IMR-90 (cell line): ENCODE data around the gene PPDPF. TPM values are rescaled to one million over a fixed set of nuclear protein-coding genes. Genes with fewer than 3 reads are reported as not detected.

Experiments
- ATAC-seq: fragments of 200-7000 bp; cut with Tn5 transposase; 2 replicates; pipeline ENCODE4 v1.9.1; 2020; ENCODE audit warnings: low read depth, mild to moderate bottlenecking, moderate library complexity
- BruUV-seq: library from RNA; stranded (reverse); fragments of 400-500 nt; replicated peaks from 2 replicates; lab custom pipeline; 2021; lab: Mats Ljungman, UMichigan
- CTCF ChIA-PET: fragments of 300-600 bp; formaldehyde crosslinking; extraction: SDS; loops from one replicate; lab custom pipeline; 2021; ENCODE audit warnings: antibody characterized with exemption; lab: Yijun Ruan, JAX
- POLR2A ChIA-PET: fragments of 300-600 bp; sonication (Branson Sonifier 250); formaldehyde crosslinking; loops from one replicate; lab custom pipeline; 2022; ENCODE audit warnings: antibody characterized with exemption; ENCODE audit not compliant: unreplicated experiment; lab: Charles Lee
- DNase-seq: peaks from one replicate; pipeline ENCODE4 v3.0.0; 2013
- H2AFZ ChIP-seq: replicated peaks from 2 replicates; pipeline ENCODE3; 2013; ENCODE audit warnings: low read length, mild to moderate bottlenecking; ENCODE audit not compliant: poor library complexity
- H2AK5ac ChIP-seq: 2 replicates; pipeline ENCODE4 v1.6.1; 2013; ENCODE audit warnings: low read depth, low read length, inconsistent platforms
- H2AK9ac ChIP-seq: replicated peaks from 2 replicates; pipeline ENCODE3; 2013; ENCODE audit warnings: mild to moderate bottlenecking, low read depth, low read length, moderate library complexity; ENCODE audit not compliant: poor library complexity
- H2BK120ac ChIP-seq: 2 replicates; pipeline ENCODE4 v1.6.1; 2013; ENCODE audit warnings: low read depth, low read length, inconsistent platforms
- H2BK15ac ChIP-seq: 3 replicates; pipeline ENCODE4 v1.6.1; 2013; ENCODE audit warnings: low read depth, low read length, inconsistent platforms
- H2BK20ac ChIP-seq: 2 replicates; pipeline ENCODE4 v1.6.1; 2013; ENCODE audit warnings: low read depth, mild to moderate bottlenecking, inconsistent platforms, low read length, moderate library complexity
- H2BK5ac ChIP-seq: 2 replicates; pipeline ENCODE4 v1.6.1; 2013; ENCODE audit warnings: mild to moderate bottlenecking, low read depth, low read length, inconsistent platforms; ENCODE audit not compliant: poor library complexity, severe bottlenecking
- H3K14ac ChIP-seq: replicated peaks from 2 replicates; pipeline ENCODE4 v1.6.1; 2013; ENCODE audit warnings: low read depth, low read length, inconsistent platforms
- H3K18ac ChIP-seq: 2 replicates; pipeline ENCODE4 v1.6.1; 2013; ENCODE audit warnings: low read depth, low read length, control low read depth
- H3K23ac ChIP-seq: 2 replicates; pipeline ENCODE4 v1.6.1; 2013; ENCODE audit warnings: low read depth, low read length, inconsistent platforms
- H3K27ac ChIP-seq: 2 replicates; pipeline ENCODE4 v1.5.1; 2013; ENCODE audit warnings: mild to moderate bottlenecking, control low read depth, low read length; ENCODE audit not compliant: insufficient read depth
- H3K27me3 ChIP-seq: 2 replicates; pipeline ENCODE4 v1.6.1; 2013; ENCODE audit warnings: low read length; ENCODE audit not compliant: control insufficient read depth, insufficient read depth
- H3K36me3 ChIP-seq: 2 replicates; pipeline ENCODE4 v1.6.1; 2013; ENCODE audit warnings: low read length, mixed read lengths; ENCODE audit not compliant: control insufficient read depth, insufficient read depth
- H3K4ac ChIP-seq: 2 replicates; pipeline ENCODE4 v1.6.1; 2013; ENCODE audit warnings: low read depth, low read length, inconsistent platforms
- H3K4me1 ChIP-seq: 2 replicates; pipeline ENCODE4 v1.6.1; 2013; ENCODE audit warnings: low read length, mixed read lengths; ENCODE audit not compliant: control insufficient read depth, insufficient read depth
- H3K4me2 ChIP-seq: 2 replicates; pipeline ENCODE4 v1.6.1; 2013; ENCODE audit warnings: low read depth, mild to moderate bottlenecking, control low read depth, low read length, moderate library complexity
- H3K4me3 ChIP-seq: 2 replicates; pipeline ENCODE4 v1.5.1; 2013; ENCODE audit warnings: low read depth, mild to moderate bottlenecking, control low read depth, low read length, moderate library complexity; ENCODE audit not compliant: insufficient read depth
- H3K56ac ChIP-seq: 2 replicates; pipeline ENCODE4 v1.6.1; 2013; ENCODE audit warnings: low read length, inconsistent platforms; ENCODE audit not compliant: insufficient read depth; ENCODE audit errors: extremely low read depth
- H3K79me1 ChIP-seq, 2 experiments: 2 replicates each; pipeline ENCODE4 v1.6.1; 2013; ENCODE audit warnings: low read length in 2 of 2, inconsistent platforms in 1 of 2, low read depth in 1 of 2
- H3K9ac ChIP-seq: 2 replicates; pipeline ENCODE4 v1.6.1; 2013; ENCODE audit warnings: low read depth, low read length, control low read depth
- H3K9me1 ChIP-seq: 2 replicates; pipeline ENCODE4 v1.6.1; 2013; ENCODE audit warnings: low read length, inconsistent platforms; ENCODE audit not compliant: insufficient read depth
- H3K9me3 ChIP-seq: 2 replicates; pipeline ENCODE4 v1.6.1; 2013; ENCODE audit warnings: low read length; ENCODE audit not compliant: control insufficient read depth, insufficient read depth
- H4K20me1 ChIP-seq: 2 replicates; pipeline ENCODE4 v1.6.1; 2013; ENCODE audit warnings: low read length, inconsistent platforms; ENCODE audit not compliant: insufficient read depth
- H4K5ac ChIP-seq: 2 replicates; pipeline ENCODE4 v1.6.1; 2013; ENCODE audit warnings: mild to moderate bottlenecking, low read depth, low read length, control low read depth
- H4K8ac ChIP-seq, 2 experiments: 2 replicates each; pipeline ENCODE4 v1.6.1; 2013; ENCODE audit warnings: low read depth in 2 of 2, low read length in 2 of 2, control low read depth in 1 of 2, inconsistent platforms in 1 of 2
- H4K91ac ChIP-seq: 2 replicates; pipeline ENCODE4 v1.6.1; 2013; ENCODE audit warnings: low read depth, low read length, inconsistent platforms; ENCODE audit not compliant: insufficient read depth
- BHLHE40 ChIP-seq: fragments of 150-350 bp; IDR thresholded peaks from 2 replicates; pipeline ENCODE4 v1.6.1; 2016; ENCODE audit warnings: mild to moderate bottlenecking, low read depth, low read length
- CEBPB ChIP-seq: IDR thresholded peaks from 2 replicates; pipeline ENCODE4 v1.6.1; 2012; ENCODE audit warnings: low read depth, low read length, improper control_type of control experiment
- CHD1 ChIP-seq: IDR thresholded peaks from 2 replicates; pipeline ENCODE4 v1.6.1; 2012; ENCODE audit warnings: low read depth, low read length, improper control_type of control experiment
- CTCF ChIP-seq: conservative IDR thresholded peaks from 2 replicates; pipeline ENCODE4 v1.5.1; 2012; ENCODE audit warnings: mild to moderate bottlenecking, low read depth, low read length, improper control_type of control experiment
- ELK1 ChIP-seq: fragments of 150-350 bp; IDR thresholded peaks from 2 replicates; pipeline ENCODE4 v1.6.1; 2016; ENCODE audit warnings: low read depth, mild to moderate bottlenecking, low read length, moderate library complexity, borderline replicate concordance
- FOS ChIP-seq: fragments of 150-350 bp; IDR thresholded peaks from 2 replicates; pipeline ENCODE4 v1.6.1; 2016; ENCODE audit warnings: low read depth, low read length
- MXI1 ChIP-seq: IDR thresholded peaks from 2 replicates; pipeline ENCODE4 v1.6.1; 2012; ENCODE audit warnings: low read depth, mild to moderate bottlenecking, low read length, moderate library complexity, borderline replicate concordance
- RFX5 ChIP-seq: IDR thresholded peaks from 2 replicates; pipeline ENCODE4 v1.8.0; 2012; ENCODE audit warnings: low read depth, mild to moderate bottlenecking, low read length, moderate library complexity
- SMC3 ChIP-seq: fragments of 150-350 bp; IDR thresholded peaks from 2 replicates; pipeline ENCODE4 v1.6.1; 2016; ENCODE audit warnings: low read depth, mild to moderate bottlenecking, antibody characterized with exemption, low read length, moderate library complexity
- WGBS, 2 experiments: methylation state at CpG; one replicate each; pipeline versions ENCODE4 v1.1.5 to v1.1.7; 2013; ENCODE audit warnings: missing lambda C conversion rate in 2 of 2; ENCODE audit not compliant: insufficient read length in 1 of 2; ENCODE audit errors: extremely low coverage in 2 of 2; 5-methylcytosine and 5-hydroxymethylcytosine counted together
- dilution Hi-C: fragments of 300-500 bp; cut with HindIII; formaldehyde crosslinking; loops from one replicate; pipeline ENCODE4 v1.14.3; 2018; ENCODE audit warnings: low sequenced_read_pairs; ENCODE audit not compliant: unreplicated experiment
- in situ Hi-C: fragments of 300-500 bp; cut with MboI; formaldehyde crosslinking; loops from 3 replicates; pipeline ENCODE4 v1.14.3; 2019; ENCODE audit warnings: low sequenced_read_pairs, inconsistent platforms, mixed read lengths
- intact Hi-C: fragments of 100-400 bp; cut with micrococcal nuclease; formaldehyde crosslinking; loops from 2 replicates; pipeline ENCODE4 v1.10.0; 2022
- polyA plus RNA-seq, 3 experiments: library from polyadenylated mRNA; depleted of rRNA; stranded (reverse); fragments of >200 nt; gene quantifications; 2 replicates each; pipeline ENCODE4 v1.2.3, GENCODE V29; 2012; ENCODE audit warnings: low replicate concordance in 1 of 3
- total RNA-seq: library from RNA; depleted of rRNA; stranded (reverse); fragments of >200 nt; gene quantifications from 2 replicates; pipeline ENCODE4 v1.2.3, GENCODE V29; 2012

Gene PPDPF
- total and polyA plus RNA-seq, 2 of the 4 experiments (the other 2 are of a cell fraction): 12.9 to 171 TPM

GRCh38 chr20:63508072-63508768, 12.3 kb upstream of the PPDPF start:
- Histone ChIP-seq H3K4me3 (no peak overlapping the region), H3K79me1 (no peaks in the 10 kb centered on the region), H2BK5ac (no peak overlapping the region), H3K23ac (no peak overlapping the region), H3K4me1 (0 out of 2 replicates have a peak, but pooled peaks cover 1% of the 10 kb centered on the region), H4K20me1 (no peaks in the 10 kb centered on the region), H3K9ac (no peak overlapping the region), H3K27me3 (peaks cover 32% of the 10 kb centered on the region), H3K9me1 (no peaks in the 10 kb centered on the region), H4K8ac (no peak overlapping the region), H3K4me2 (no peak overlapping the region), H4K5ac (no peak overlapping the region), H2BK15ac (no peak overlapping the region), H2BK120ac (no peak overlapping the region), H2BK20ac (no peak overlapping the region), H2AFZ (no peak overlapping the region), H2AK5ac (no peak overlapping the region), H3K18ac (no peak overlapping the region), H3K9me3 (peaks cover 29% of the 10 kb centered on the region), H2AK9ac (peak overlapping the region; percentile 45), H3K27ac (no peak overlapping the region), H4K91ac (no peak overlapping the region), H3K36me3 (no peaks in the 10 kb centered on the region), H3K4ac (no peak overlapping the region), H3K56ac (no peak overlapping the region), H3K14ac (no peak overlapping the region)
- in situ Hi-C loops: no loop called here
- DNase-seq (no peak), ATAC-seq (no peak)
- BruUV-seq: no TSS peak
- ChIA-PET POLR2A (no interaction called here), CTCF (no interaction called here)
- intact Hi-C loops: no loop called here
- 93% methylated on average over 12 of the region's 33 CpGs; no CpG with 5 or more reads in 1 of the 2 experiments for WGBS, 2 experiments
- TF ChIP-seq SMC3: no peak
- no peak for TF ChIP-seq CHD1
- TF ChIP-seq RFX5: no peak
- TF ChIP-seq FOS: no peak
- TF ChIP-seq BHLHE40: no peak
- no peak for TF ChIP-seq CEBPB
- TF ChIP-seq CTCF: no peak
- no peak for TF ChIP-seq ELK1
- no peak for TF ChIP-seq MXI1
- dilution Hi-C loops: no loop called here
